H9 (cell line): Measurements from ENCODE around the gene PUM2. TPM values are rescaled to one million over a fixed set of nuclear protein-coding genes. Genes with fewer than 3 reads are reported as not detected.

ENCODE experiments used
- DNase-seq: peaks from one replicate; pipeline ENCODE4 v3.0.0-alpha.2; 2017
- H2AFZ ChIP-seq: one replicate; pipeline ENCODE4 v1.6.1; 2013; ENCODE audit warnings: mild to moderate bottlenecking, low read length, control low read depth, moderate library complexity
- H2AK5ac ChIP-seq: 2 replicates; pipeline ENCODE4 v1.6.1; 2013; ENCODE audit warnings: low read length, control low read depth, mixed read lengths; ENCODE audit not compliant: insufficient read length
- H2BK120ac ChIP-seq: one replicate; pipeline ENCODE4 v1.6.1; 2013; ENCODE audit warnings: low read depth, mild to moderate bottlenecking, low read length, control low read depth, inconsistent platforms; ENCODE audit not compliant: poor library complexity, severe bottlenecking
- H2BK12ac ChIP-seq: 2 replicates; pipeline ENCODE4 v1.6.1; 2013; ENCODE audit warnings: low read length, control low read depth, mixed read lengths, low read depth; ENCODE audit not compliant: insufficient read length
- H2BK15ac ChIP-seq: 2 replicates; pipeline ENCODE4 v1.6.1; 2013; ENCODE audit warnings: low read depth, low read length, control low read depth
- H2BK20ac ChIP-seq: one replicate; pipeline ENCODE4 v1.6.1; 2013; ENCODE audit warnings: low read depth, mild to moderate bottlenecking, low read length, control low read depth, inconsistent platforms; ENCODE audit not compliant: poor library complexity, severe bottlenecking
- H2BK5ac ChIP-seq: 2 replicates; pipeline ENCODE4 v1.6.1; 2013; ENCODE audit warnings: low read length, control low read depth, mixed read lengths; ENCODE audit not compliant: insufficient read length
- H3K14ac ChIP-seq: 2 replicates; pipeline ENCODE4 v1.6.1; 2013; ENCODE audit warnings: low read length, control low read depth; ENCODE audit not compliant: insufficient read depth
- H3K18ac ChIP-seq: 2 replicates; pipeline ENCODE4 v1.6.1; 2013; ENCODE audit warnings: low read depth, mild to moderate bottlenecking, mixed read lengths, low read length, control low read depth; ENCODE audit not compliant: insufficient read length
- H3K23ac ChIP-seq: 2 replicates; pipeline ENCODE4 v1.6.1; 2013; ENCODE audit warnings: low read length, control low read depth, mixed read lengths, low read depth; ENCODE audit not compliant: insufficient read length
- H3K23me2 ChIP-seq: 2 replicates; pipeline ENCODE4 v1.6.1; 2013; ENCODE audit warnings: low read depth, mild to moderate bottlenecking, mixed read lengths, low read length, control low read depth; ENCODE audit not compliant: insufficient read length, poor library complexity, severe bottlenecking
- H3K27ac ChIP-seq: 2 replicates; pipeline ENCODE4 v1.5.1; 2013; ENCODE audit warnings: low read length, control low read depth, mixed read lengths, low read depth; ENCODE audit not compliant: insufficient read length
- H3K27me3 ChIP-seq: 2 replicates; pipeline ENCODE4 v1.6.1; 2013; ENCODE audit warnings: low read length, control low read depth, inconsistent platforms; ENCODE audit not compliant: insufficient read depth
- H3K4ac ChIP-seq: 2 replicates; pipeline ENCODE4 v1.6.1; 2013; ENCODE audit warnings: low read depth, mild to moderate bottlenecking, control low read depth, inconsistent platforms, low read length, moderate library complexity
- H3K4me1 ChIP-seq: 2 replicates; pipeline ENCODE4 v1.6.1; 2013; ENCODE audit warnings: low read length, control low read depth, inconsistent platforms; ENCODE audit not compliant: insufficient read depth
- H3K4me2 ChIP-seq: 2 replicates; pipeline ENCODE4 v1.6.1; 2013; ENCODE audit warnings: low read length, control low read depth, mixed read lengths; ENCODE audit not compliant: insufficient read length, insufficient read depth
- H3K56ac ChIP-seq: 2 replicates; pipeline ENCODE4 v1.6.1; 2013; ENCODE audit warnings: low read depth, mild to moderate bottlenecking, mixed read lengths, low read length, control low read depth; ENCODE audit not compliant: insufficient read length
- H3K79me1 ChIP-seq: 2 replicates; pipeline ENCODE4 v1.6.1; 2013; ENCODE audit warnings: low read depth, mild to moderate bottlenecking, moderate library complexity, low read length, control low read depth, inconsistent platforms; ENCODE audit not compliant: insufficient read depth, poor library complexity, severe bottlenecking
- H3K79me2 ChIP-seq: 2 replicates; pipeline ENCODE4 v1.6.1; 2013; ENCODE audit warnings: low read length, control low read depth, inconsistent platforms; ENCODE audit not compliant: insufficient read depth
- H3K9ac ChIP-seq: 2 replicates; pipeline ENCODE4 v1.6.1; 2013; ENCODE audit warnings: low read length, control low read depth, mixed read lengths; ENCODE audit not compliant: insufficient read length; ENCODE audit errors: extremely low read depth
- H3K9me3 ChIP-seq: one replicate; pipeline ENCODE4 v1.6.1; 2013; ENCODE audit warnings: low read depth, low read length, inconsistent platforms; ENCODE audit not compliant: control insufficient read depth
- H3T11ph ChIP-seq: one replicate; pipeline ENCODE4 v1.6.1; 2013; ENCODE audit warnings: mild to moderate bottlenecking, low read length, control low read depth, inconsistent platforms
- H4K20me1 ChIP-seq: one replicate; pipeline ENCODE4 v1.6.1; 2013; ENCODE audit not compliant: control insufficient read depth, insufficient read length, insufficient read depth
- H4K5ac ChIP-seq: 2 replicates; pipeline ENCODE4 v1.6.1; 2013; ENCODE audit warnings: low read depth, mild to moderate bottlenecking, mixed read lengths, low read length, control low read depth; ENCODE audit not compliant: insufficient read length
- H4K8ac ChIP-seq: replicated peaks from 2 replicates; pipeline ENCODE4 v1.6.1; 2013; ENCODE audit warnings: low read length, control low read depth, mixed read lengths, low read depth; ENCODE audit not compliant: insufficient read length
- H4K91ac ChIP-seq: 2 replicates; pipeline ENCODE4 v1.6.1; 2013; ENCODE audit warnings: low read depth, mild to moderate bottlenecking, moderate library complexity, mixed read lengths, low read length, control low read depth; ENCODE audit not compliant: insufficient read length
- H3K27ac Mint-ChIP-seq, 3 experiments: 2 replicates in 2 of 3; 3 replicates in 1 of 3; pipeline ENCODE4 v1.8.0; 2020 to 2021; ENCODE audit warnings: mixed read lengths in 3 of 3, mild to moderate bottlenecking in 1 of 3, moderate library complexity in 1 of 3
- H3K27me3 Mint-ChIP-seq: 2 replicates; pipeline ENCODE4 v1.8.0; 2021; ENCODE audit warnings: low read depth, mild to moderate bottlenecking, moderate library complexity, mixed read lengths
- H3K36me3 Mint-ChIP-seq, 3 experiments: 2 replicates in 2 of 3; 3 replicates in 1 of 3; pipeline ENCODE4 v1.8.0; 2020 to 2021; ENCODE audit warnings: low read depth in 3 of 3, mixed read lengths in 3 of 3; ENCODE audit not compliant: insufficient read depth in 1 of 3
- H3K4me1 Mint-ChIP-seq, 2 experiments: 2 replicates each; pipeline ENCODE4 v1.8.0; 2020; ENCODE audit warnings: mixed read lengths in 2 of 2
- H3K4me3 Mint-ChIP-seq, 2 experiments: 2 replicates in 1 of 2; 3 replicates in 1 of 2; pipeline ENCODE4 v1.8.0; 2020 to 2021; ENCODE audit warnings: mild to moderate bottlenecking in 2 of 2, mixed read lengths in 2 of 2, moderate library complexity in 1 of 2
- H3K9me3 Mint-ChIP-seq, 2 experiments: 2 replicates in 1 of 2; 3 replicates in 1 of 2; pipeline ENCODE4 v1.8.0; 2020; ENCODE audit warnings: mild to moderate bottlenecking in 2 of 2, mixed read lengths in 2 of 2, moderate library complexity in 1 of 2
- CTCF ChIP-seq: fragments of 200-600 bp; sonication (generic); conservative IDR thresholded peaks from 3 replicates; pipeline ENCODE4 v1.8.0; 2021; ENCODE audit warnings: antibody characterized with exemption, mild to moderate bottlenecking
- WGBS: extraction: QIAGEN DNeasy Blood & Tissue Kit; methylation state at CpG from one replicate; pipeline ENCODE4 v1.1.7; 2013; ENCODE audit warnings: missing lambda C conversion rate, low lambda C conversion rate, mixed read lengths; ENCODE audit not compliant: insufficient read length; ENCODE audit errors: extremely low coverage; 5-methylcytosine and 5-hydroxymethylcytosine counted together
- total RNA-seq: library from RNA; stranded (reverse); gene quantifications from 2 replicates; pipeline ENCODE4 v1.2.1, GENCODE V29; 2021

The PUM2 gene
- total RNA-seq, 1 experiment from 2014 or later, result 96.6 TPM

GRCh38 chr2:20352581-20353216 lies 2.1 kb upstream of the PUM2 start:
- peaks cover 6 to 7% (median 7%) of the 10 kb centered on the region in 3 experiments; a peak in 6 of 7 replicates for H3K36me3 Mint-ChIP-seq

More at GRCh38 chr2:20352581-20353216, 2.1 kb upstream of the PUM2 start:
- Histone ChIP-seq H3K18ac (no peak overlapping the region), H4K8ac (no peak overlapping the region), H4K5ac (no peak overlapping the region), H3K4me2 (no peak overlapping the region), H3K27me3 (no peaks in the 10 kb centered on the region), H3K4me1 (no peaks in the 10 kb centered on the region; the same call in none of the 2 replicates), H3T11ph (no peak overlapping the region), H2BK15ac (no peak overlapping the region), H3K56ac (no peak overlapping the region), H2AK5ac (no peak overlapping the region), H2BK120ac (no peak overlapping the region), H2BK5ac (no peak overlapping the region), H3K9me3 (no peaks in the 10 kb centered on the region), H3K23me2 (peaks cover 7% of the 10 kb centered on the region), H4K91ac (no peak overlapping the region), H4K20me1 (no peaks in the 10 kb centered on the region), H3K79me2 (peaks cover 22% of the 10 kb centered on the region), H3K79me1 (no peaks in the 10 kb centered on the region), H2AFZ (no peak overlapping the region), H3K14ac (no peak overlapping the region), H3K23ac (no peak overlapping the region), H3K27ac (no peak overlapping the region), H2BK20ac (no peak overlapping the region), H3K4ac (no peak overlapping the region), H2BK12ac (no peak overlapping the region), H3K9ac (no peak overlapping the region)
- DNase-seq, result no peak
- WGBS, result no CpG with 5 or more reads among the region's 5 CpGs
- peaks cover 8 to 18% of the 10 kb centered on the region in 2 experiments for H3K4me1 Mint-ChIP-seq
- H3K4me3 Mint-ChIP-seq, result no peak overlapping the region
- TF ChIP-seq CTCF, result no peak
- no peaks in the 10 kb centered on the region for H3K9me3 Mint-ChIP-seq
- no peaks in the 10 kb centered on the region for H3K27me3 Mint-ChIP-seq
- no peak overlapping the region for H3K27ac Mint-ChIP-seq
